Activated CD8-positive, alpha-beta memory T cell treated with anti-CD3 and anti-CD28 coated beads, Interleukin-2, amount 10 ng/mL, durations not matched to agents 7 days and 5 days (primary cell): Measurements from ENCODE around the gene ATP6V0E2. TPM values are rescaled to one million over a fixed set of nuclear protein-coding genes. Genes with fewer than 3 reads are reported as not detected.

Experiments used
- ATAC-seq: fragments of 150-1000 bp; cut with Tn5 transposase; one replicate; pipeline ENCODE4 v1.10.0; 2021; ENCODE audit warnings: moderate library complexity
- CTCF ChIA-PET: fragments of 350-600 bp; sonication (Branson Sonifier 250); formaldehyde crosslinking; loops from one replicate; lab custom pipeline; 2021; ENCODE audit warnings: antibody characterized with exemption; lab: Charles Lee
- DNase-seq: peaks from one replicate; pipeline ENCODE4 v3.0.0-alpha.2; 2020
- H3K27ac Mint-ChIP-seq: one replicate; pipeline ENCODE4 v1.8.0; 2021; ENCODE audit warnings: mild to moderate bottlenecking, mixed read lengths
- H3K27me3 Mint-ChIP-seq: one replicate; pipeline ENCODE4 v1.8.0; 2021; ENCODE audit warnings: mixed read lengths
- H3K36me3 Mint-ChIP-seq: one replicate; pipeline ENCODE4 v1.8.0; 2021; ENCODE audit warnings: mild to moderate bottlenecking, mixed read lengths
- H3K4me1 Mint-ChIP-seq: one replicate; pipeline ENCODE4 v1.8.0; 2021; ENCODE audit warnings: mixed read lengths
- H3K4me3 Mint-ChIP-seq: one replicate; pipeline ENCODE4 v1.8.0; 2021; ENCODE audit warnings: mild to moderate bottlenecking, moderate library complexity, mixed read lengths
- H3K9me3 Mint-ChIP-seq: one replicate; pipeline ENCODE4 v1.8.0; 2022; ENCODE audit warnings: low read depth, mixed read lengths
- total RNA-seq, 2 experiments: library from RNA; stranded (reverse); gene quantifications; one replicate each; pipeline ENCODE4 v1.2.3, GENCODE V29; 2021

ATP6V0E2 gene
- total RNA-seq, 2 experiments from 2014 or later: 63.1 to 71.3 TPM

DNA sequence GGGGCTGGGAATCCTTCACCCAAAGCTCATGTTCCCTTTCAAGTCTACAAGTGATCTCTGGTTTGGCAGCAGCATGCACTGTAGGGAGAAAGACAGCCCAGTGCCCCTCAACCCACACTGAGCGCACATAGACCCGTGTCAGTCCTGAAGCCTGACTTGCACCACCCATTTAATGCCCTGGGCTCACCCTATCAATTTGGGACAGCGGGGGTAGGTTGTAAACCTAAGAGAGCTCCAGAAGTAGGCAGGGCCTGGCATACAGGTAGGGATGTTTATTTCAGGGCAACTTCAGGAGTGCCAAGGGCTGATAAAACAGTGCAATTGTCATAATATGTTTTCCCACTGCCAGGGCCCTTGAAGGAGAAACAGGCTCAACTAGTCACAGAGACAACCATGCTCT, 3.5 kb upstream of the ATP6V0E2 start:
- DNase-seq: no peak
- no peak for ATAC-seq
- peaks cover 82% of the 10 kb centered on the region for H3K4me1 Mint-ChIP-seq
- no peak overlapping the region for H3K4me3 Mint-ChIP-seq
- no peaks in the 10 kb centered on the region for H3K9me3 Mint-ChIP-seq
- CTCF ChIA-PET: interaction anchor here (1.5 to 3.6 kb wide), 4 partner anchors 13 to 71 kb away, joined by 4 to 17 read pairs (median 10); partner anchors contain the start of gene ZNF862
- H3K27ac Mint-ChIP-seq: peak overlapping the region; percentile 85
- H3K36me3 Mint-ChIP-seq: peaks cover 3% of the 10 kb centered on the region
- no peaks in the 10 kb centered on the region for H3K27me3 Mint-ChIP-seq

DNA sequence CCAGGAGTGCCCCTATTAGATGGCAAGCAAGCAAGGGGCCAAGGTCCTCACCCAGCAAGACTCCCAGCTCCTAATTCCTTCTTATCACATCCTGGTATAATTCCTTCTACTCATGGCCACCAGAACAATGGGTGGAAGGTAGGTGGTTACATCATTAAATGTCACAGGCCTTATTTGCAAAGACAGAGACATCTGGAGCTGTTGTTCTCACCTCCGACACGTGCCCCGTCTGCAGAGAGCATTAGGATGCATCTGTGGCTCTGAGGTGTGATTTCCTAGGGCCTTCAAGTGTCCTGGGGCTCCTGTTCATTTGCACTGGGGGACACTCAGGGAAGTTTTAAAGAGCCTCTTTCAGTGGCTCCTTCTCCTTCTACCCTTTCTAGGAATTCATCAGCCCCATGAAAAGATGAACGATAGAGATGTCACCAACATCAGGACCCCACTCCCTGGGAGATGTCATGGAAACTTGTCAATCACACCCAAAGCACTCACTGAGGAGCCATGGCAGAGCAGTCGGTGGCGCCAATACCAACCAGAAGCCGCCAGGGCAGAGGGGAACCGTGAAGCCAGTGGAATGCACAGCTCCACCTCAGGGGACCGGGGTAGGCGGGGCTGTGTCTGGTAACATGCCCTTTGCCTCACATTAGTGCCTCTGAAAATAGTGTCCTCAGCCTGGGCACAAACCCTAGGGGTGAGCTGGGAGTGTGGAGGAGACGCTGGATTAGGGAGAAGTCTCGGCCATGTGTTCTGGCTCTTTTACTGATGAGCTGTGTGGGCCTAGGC, 2.9 kb upstream of the ATP6V0E2 start:
- DNase-seq: peak; percentile 49
- Mint-ChIP-seq H3K4me1 (peaks cover 83% of the 10 kb centered on the region), H3K27me3 (no peaks in the 10 kb centered on the region), H3K36me3 (peaks cover 7% of the 10 kb centered on the region), H3K9me3 (no peaks in the 10 kb centered on the region), H3K4me3 (no peak overlapping the region), H3K27ac (peak overlapping the region; percentile 85)
- no peak for ATAC-seq
- CTCF ChIA-PET: interaction anchor here (0.6 to 3.6 kb wide), 6 partner anchors 9 to 610 kb away, joined by 3 to 17 read pairs (median 6); partner anchors contain the start of gene ZNF862

DNA sequence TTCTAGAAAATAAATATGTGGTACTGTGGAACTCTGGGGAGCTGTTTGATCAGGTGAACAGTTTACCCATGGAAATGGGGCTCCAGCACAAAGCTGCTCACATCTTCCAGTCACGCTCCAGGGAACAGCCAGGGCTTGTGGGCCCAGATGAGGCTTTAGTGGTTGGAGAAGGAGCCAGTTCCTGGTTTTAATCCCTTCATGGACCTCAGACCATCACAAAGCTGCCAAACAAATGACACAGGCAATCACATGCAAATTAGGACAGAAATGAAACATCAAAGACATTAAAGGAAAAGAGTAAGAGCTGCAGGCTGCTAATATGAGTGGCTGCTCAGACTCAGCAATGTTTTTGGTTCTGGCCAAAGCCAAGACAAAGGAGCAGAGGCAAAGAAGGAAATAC, 2.2 kb upstream of the ATP6V0E2 start:
- peak overlapping the region; percentile 9 for H3K4me3 Mint-ChIP-seq
- CTCF ChIA-PET: interaction anchor here (0.6 to 3.6 kb wide), 5 partner anchors 9 to 610 kb away, joined by 3 to 17 read pairs (median 7); partner anchors contain the start of gene ZNF862

DNA sequence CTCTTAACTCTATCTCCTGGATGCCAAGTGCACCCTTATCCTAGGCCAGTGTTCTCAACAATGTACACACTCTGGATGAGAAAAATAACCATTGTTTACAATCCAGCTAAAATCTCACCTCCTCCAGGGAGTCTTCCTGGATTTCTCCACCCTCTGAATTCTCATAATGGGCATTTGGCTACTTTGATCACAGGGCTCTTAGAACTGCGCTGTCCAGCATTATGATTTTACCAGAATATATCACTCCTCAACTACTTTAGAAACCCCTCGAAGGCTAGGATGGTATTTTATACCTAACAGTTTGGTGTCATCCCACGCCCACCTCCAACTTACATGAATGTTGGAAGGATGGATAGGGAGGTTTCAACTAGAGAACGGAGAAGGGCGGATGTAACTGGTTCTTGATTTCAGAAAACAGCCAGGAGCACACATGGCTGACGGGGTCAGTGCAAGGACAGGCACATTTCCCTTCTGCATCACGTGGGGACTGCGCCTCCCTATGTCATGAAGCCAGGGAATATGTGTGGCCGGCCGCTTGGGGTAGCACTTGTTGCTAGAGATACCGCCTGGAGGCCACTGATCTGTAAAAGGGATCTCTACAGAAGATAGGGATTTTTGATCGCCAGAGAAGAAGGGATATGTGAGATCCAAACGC, 1.2 kb upstream of the ATP6V0E2 start:
- Mint-ChIP-seq H3K9me3 (no peaks in the 10 kb centered on the region), H3K27ac (peak overlapping the region; percentile 84), H3K36me3 (peaks cover 13% of the 10 kb centered on the region), H3K4me3 (peak overlapping the region; percentile 85), H3K4me1 (peaks cover 74% of the 10 kb centered on the region), H3K27me3 (no peaks in the 10 kb centered on the region)
- DNase-seq (peak; percentile 48), ATAC-seq (no peak)
- CTCF ChIA-PET: interaction anchor here (1.9 to 3.6 kb wide), 3 partner anchors 10 to 33 kb away, joined by 7 to 17 read pairs (median 14); partner anchors contain the start of gene ZNF862

More for the DNA sequence above, 2.2 kb upstream of the ATP6V0E2 start:
- Mint-ChIP-seq H3K36me3 (peaks cover 10% of the 10 kb centered on the region), H3K27me3 (no peaks in the 10 kb centered on the region), H3K4me1 (peaks cover 81% of the 10 kb centered on the region), H3K27ac (peak overlapping the region; percentile 44), H3K9me3 (no peaks in the 10 kb centered on the region)
- DNase-seq (no peak), ATAC-seq (no peak)

DNA sequence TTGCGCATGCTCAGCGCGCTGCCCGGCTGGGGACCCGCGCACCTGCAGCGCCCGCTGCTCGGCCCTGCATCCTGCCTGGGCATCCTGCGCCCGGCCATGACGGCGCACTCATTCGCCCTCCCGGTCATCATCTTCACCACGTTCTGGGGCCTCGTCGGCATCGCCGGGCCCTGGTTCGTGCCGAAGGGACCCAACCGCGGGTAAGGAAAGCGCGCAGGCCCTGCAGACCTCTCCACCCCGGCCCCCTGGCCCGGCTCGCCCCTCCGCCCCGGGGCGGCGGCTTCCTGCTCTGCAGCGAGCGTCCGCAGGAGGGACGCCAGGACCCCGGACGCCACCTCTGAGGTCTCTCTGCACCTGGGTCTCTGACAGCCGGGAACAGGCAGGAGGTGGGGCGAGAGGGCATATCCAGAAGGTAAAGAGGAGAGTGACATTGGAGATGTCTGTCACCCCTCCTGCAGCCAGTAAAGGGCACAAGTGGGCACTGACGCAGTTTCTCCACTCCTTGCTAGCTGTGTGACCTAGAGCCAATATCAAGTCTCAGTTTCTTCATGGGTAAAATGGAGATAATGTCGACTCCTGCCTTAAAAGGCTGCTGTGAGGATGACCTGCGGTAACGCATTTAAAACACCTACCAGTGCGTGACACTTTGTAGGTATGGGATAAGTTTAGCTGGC, 338 bp downstream of the ATP6V0E2 start:
- H3K36me3 Mint-ChIP-seq: peaks cover 16% of the 10 kb centered on the region
- H3K4me1 Mint-ChIP-seq: peaks cover 63% of the 10 kb centered on the region
- peak overlapping the region; percentile 85 for H3K4me3 Mint-ChIP-seq
- CTCF ChIA-PET: interaction anchor here (1.0 to 1.2 kb wide), 2 partner anchors 9 to 171 kb away, joined by 3 read pairs; no protein-coding TSS in a partner anchor
- ATAC-seq: no peak
- H3K9me3 Mint-ChIP-seq: no peaks in the 10 kb centered on the region
- no peaks in the 10 kb centered on the region for H3K27me3 Mint-ChIP-seq
- peak overlapping the region; percentile 79 for H3K27ac Mint-ChIP-seq
- DNase-seq: peak; percentile 48

DNA sequence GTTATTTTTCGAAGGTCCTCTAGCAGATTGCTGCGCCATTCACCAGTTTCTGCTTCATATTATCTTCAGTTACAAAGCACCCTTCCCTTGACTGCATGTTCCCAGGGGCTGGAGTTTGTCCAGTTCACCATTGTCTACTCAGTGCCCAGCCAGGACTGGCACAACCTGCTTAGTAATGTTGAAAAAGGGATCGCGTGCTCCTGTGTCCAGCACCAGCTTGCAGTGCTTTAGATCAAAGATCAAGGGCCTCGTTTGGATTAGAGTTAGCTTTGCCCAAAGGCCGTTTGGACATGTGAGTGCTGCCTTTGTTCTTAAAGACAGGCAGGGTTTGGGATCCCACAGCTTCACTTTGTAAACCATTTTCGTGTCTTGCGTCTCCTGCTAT, 867 bp downstream of the ATP6V0E2 start:
- peak overlapping the region; percentile 85 for H3K4me3 Mint-ChIP-seq
- H3K9me3 Mint-ChIP-seq: no peaks in the 10 kb centered on the region
- CTCF ChIA-PET: interaction anchor here (1.1 to 1.3 kb wide), 3 partner anchors 35 to 171 kb away, joined by 3 read pairs; partner anchors contain the start of gene ZNF862
- no peak for ATAC-seq
- DNase-seq: no peak
- peaks cover 58% of the 10 kb centered on the region for H3K4me1 Mint-ChIP-seq
- peaks cover 15% of the 10 kb centered on the region for H3K36me3 Mint-ChIP-seq
- peak overlapping the region; percentile 61 for H3K27ac Mint-ChIP-seq
- H3K27me3 Mint-ChIP-seq: no peaks in the 10 kb centered on the region

DNA sequence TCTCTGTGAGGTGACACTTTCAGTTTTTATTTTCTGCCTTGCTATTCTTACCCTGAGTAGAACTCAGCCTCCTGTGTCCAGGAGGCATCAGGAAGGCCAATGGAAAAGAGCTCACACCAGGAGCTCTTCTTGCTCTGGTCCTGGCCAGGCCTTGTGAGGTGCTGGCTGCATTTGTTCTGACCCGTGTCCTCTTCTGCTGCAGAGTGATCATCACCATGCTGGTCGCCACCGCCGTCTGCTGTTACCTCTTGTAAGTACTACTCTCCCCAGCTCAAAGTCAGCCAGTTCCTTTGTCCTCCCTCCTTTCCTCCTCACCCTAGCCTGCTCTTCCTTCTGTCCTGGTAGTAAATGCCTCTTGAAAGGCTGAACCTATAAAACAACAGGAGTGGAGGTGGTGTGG, 1.6 kb downstream of the ATP6V0E2 start:
- CTCF ChIA-PET: interaction anchor here (0.9 to 1.3 kb wide), 4 partner anchors 8 to 170 kb away, joined by 3 to 5 read pairs (median 3); partner anchors contain the start of gene ZNF862
- no peaks in the 10 kb centered on the region for H3K27me3 Mint-ChIP-seq
- DNase-seq: no peak
- H3K9me3 Mint-ChIP-seq: no peaks in the 10 kb centered on the region
- no peak for ATAC-seq
- peaks cover 17% of the 10 kb centered on the region for H3K36me3 Mint-ChIP-seq
- H3K4me1 Mint-ChIP-seq: peaks cover 51% of the 10 kb centered on the region
- H3K27ac Mint-ChIP-seq: peak overlapping the region; percentile 21
- H3K4me3 Mint-ChIP-seq: peak overlapping the region; percentile 85

DNA sequence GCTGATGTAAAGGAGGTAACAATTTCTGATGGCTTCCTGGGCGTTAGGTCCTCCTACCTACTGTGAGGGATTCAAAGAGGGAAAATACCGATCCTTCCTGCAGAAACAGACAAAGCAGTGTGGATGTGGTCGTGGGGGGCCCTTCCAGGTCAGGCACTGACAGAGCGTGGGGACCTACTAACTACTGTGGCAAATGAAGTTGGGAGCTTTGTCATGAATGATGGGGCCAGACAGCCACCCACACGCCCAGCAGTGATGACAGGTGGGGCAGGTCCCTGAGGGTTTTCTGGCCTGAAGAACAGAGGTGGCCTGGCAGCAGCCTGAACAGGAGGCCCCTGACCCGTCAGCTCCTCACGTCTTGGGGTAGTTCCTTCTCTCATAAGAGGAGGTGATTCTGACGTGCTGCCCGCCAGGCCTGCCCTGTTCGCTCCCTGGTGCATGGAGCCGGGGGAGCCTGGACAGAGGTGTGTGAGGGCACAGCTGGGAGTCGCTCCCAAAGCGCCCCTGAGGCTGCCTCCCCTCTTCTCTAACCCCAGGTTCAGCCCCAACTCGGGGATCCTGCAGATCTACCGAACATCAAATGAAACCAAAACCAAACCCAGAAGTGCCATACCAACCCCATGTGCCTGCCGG, 4.2 kb downstream of the ATP6V0E2 start:
- Mint-ChIP-seq H3K4me1 (peaks cover 34% of the 10 kb centered on the region), H3K27me3 (no peaks in the 10 kb centered on the region), H3K4me3 (no peak overlapping the region), H3K9me3 (no peaks in the 10 kb centered on the region), H3K27ac (no peak overlapping the region), H3K36me3 (peaks cover 17% of the 10 kb centered on the region)
- no peak for DNase-seq
- CTCF ChIA-PET: interaction anchor here (1.3 to 1.4 kb wide), 2 partner anchors 13 to 17 kb away, joined by 4 read pairs; no protein-coding TSS in a partner anchor
- no peak for ATAC-seq

DNA sequence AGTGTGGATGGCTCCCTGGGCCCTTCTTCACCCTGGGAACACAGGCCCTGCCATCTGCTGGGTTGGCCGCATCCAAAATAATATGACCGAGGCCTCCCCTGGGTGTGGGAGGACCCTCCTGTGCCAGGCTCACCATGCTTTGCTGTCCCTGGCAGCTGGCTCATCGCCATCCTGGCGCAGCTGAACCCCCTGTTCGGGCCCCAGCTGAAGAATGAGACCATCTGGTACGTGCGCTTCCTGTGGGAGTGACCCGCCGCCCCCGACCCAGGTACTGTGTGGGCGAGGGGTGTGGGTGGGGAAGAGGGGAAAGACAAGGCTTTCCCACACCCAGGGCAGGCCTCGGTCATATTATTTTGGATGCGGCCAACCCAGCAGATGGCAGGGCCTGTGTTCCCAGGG, 4.8 kb downstream of the ATP6V0E2 start:
- ATAC-seq (no peak), DNase-seq (no peak)
- Mint-ChIP-seq H3K27me3 (no peaks in the 10 kb centered on the region), H3K27ac (no peak overlapping the region), H3K36me3 (peaks cover 17% of the 10 kb centered on the region), H3K9me3 (no peaks in the 10 kb centered on the region), H3K4me3 (no peak overlapping the region), H3K4me1 (peaks cover 40% of the 10 kb centered on the region)
- CTCF ChIA-PET: no interaction called here

DNA sequence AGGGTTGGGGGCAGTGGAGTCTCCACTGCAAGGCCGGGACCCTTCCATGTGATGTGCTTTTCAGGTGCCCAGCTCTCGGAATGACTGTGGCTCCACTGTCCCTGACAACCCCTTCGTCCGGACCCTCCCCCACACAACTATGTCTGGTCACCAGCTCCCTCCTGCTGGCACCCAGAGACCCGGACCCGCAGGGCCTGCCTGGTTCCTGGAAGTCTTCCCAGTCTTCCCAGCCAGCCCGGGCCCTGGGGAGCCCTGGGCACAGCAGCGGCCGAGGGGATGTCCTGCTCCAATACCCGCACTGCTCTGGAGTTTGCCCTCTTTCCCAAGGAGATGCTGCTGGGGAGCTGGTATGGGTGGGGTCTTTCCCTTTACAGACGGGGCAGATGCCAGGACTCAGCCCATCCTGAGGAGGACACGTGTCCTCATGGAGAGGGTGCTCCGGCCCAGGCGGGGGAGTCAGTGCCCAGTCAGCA, 5.5 kb downstream of the ATP6V0E2 start:
- Mint-ChIP-seq H3K4me1 (peaks cover 39% of the 10 kb centered on the region), H3K27me3 (no peaks in the 10 kb centered on the region), H3K4me3 (no peak overlapping the region), H3K27ac (no peak overlapping the region), H3K9me3 (no peaks in the 10 kb centered on the region), H3K36me3 (peaks cover 17% of the 10 kb centered on the region)
- no peak for DNase-seq
- ATAC-seq: no peak
- CTCF ChIA-PET: no interaction called here

DNA sequence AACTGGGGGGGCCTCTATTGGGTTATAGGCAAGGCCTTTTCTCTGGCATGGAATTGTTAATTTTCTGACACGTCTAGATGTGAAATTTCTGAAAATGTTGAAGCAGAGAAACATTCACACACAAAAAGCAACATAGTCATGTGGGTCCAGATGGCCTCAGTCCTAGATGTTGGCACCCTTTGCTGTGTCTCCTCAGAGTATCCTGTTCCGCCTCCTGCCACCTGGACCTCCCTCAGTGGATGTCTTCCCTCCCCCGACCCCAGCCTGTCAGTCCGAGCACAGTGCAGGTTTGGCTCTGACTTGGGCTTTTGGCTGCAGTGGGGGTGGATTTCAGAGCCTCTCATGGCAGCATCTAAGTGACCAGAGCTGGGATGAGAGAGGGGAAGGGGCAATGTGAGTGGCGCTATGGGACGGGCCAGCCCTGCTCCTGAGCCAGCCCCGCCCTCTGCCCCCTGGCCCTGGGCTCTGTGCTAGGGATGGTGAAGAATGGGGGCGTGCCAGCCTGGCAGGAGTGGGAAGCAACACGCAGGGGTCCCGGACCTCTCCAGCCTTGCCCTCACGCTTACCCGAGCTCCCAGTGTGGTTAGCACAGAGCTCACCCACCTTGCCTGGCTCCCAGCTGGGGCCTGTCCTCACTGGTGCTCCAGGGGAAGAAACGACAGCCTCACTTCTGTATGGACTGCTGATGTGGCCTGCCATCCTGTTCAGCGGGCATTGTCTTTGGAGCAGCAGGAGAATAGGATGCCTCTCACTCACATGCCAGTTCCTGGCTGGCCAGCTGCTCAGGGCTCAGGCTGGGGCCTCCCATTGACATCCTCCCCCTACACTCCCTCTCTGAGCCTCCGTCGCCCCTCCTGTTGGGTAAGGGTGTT, 6.2 kb downstream of the ATP6V0E2 start:
- Mint-ChIP-seq H3K4me1 (peaks cover 32% of the 10 kb centered on the region), H3K36me3 (peaks cover 17% of the 10 kb centered on the region), H3K4me3 (no peak overlapping the region), H3K9me3 (no peaks in the 10 kb centered on the region), H3K27me3 (no peaks in the 10 kb centered on the region), H3K27ac (no peak overlapping the region)
- CTCF ChIA-PET: no interaction called here
- DNase-seq (no peak), ATAC-seq (no peak)
